Activated T-cell treated with anti-CD3 and anti-CD28 coated beads, Interleukin-2, amount 50 U/mL, for 24 hours (primary cell): ENCODE results near the gene HCFC2.

Experiments used
- DNase-seq: peaks from one replicate; pipeline ENCODE4 v3.0.0-alpha.2; 2020
- H3K27ac Mint-ChIP-seq: 2 replicates; pipeline ENCODE4 v1.8.0; 2020; ENCODE audit warnings: mild to moderate bottlenecking, mixed read lengths
- H3K27me3 Mint-ChIP-seq: 2 replicates; pipeline ENCODE4 v1.8.0; 2020; ENCODE audit warnings: mixed read lengths
- H3K36me3 Mint-ChIP-seq: 2 replicates; pipeline ENCODE4 v1.8.0; 2020; ENCODE audit warnings: low read depth, mixed read lengths
- H3K4me1 Mint-ChIP-seq: 2 replicates; pipeline ENCODE4 v1.8.0; 2020; ENCODE audit warnings: low read depth, mixed read lengths
- H3K4me3 Mint-ChIP-seq: 2 replicates; pipeline ENCODE4 v1.8.0; 2020; ENCODE audit warnings: mild to moderate bottlenecking, moderate library complexity, mixed read lengths
- H3K9me3 Mint-ChIP-seq: 2 replicates; pipeline ENCODE4 v1.8.0; 2020; ENCODE audit warnings: mixed read lengths

The HCFC2 gene

DNA sequence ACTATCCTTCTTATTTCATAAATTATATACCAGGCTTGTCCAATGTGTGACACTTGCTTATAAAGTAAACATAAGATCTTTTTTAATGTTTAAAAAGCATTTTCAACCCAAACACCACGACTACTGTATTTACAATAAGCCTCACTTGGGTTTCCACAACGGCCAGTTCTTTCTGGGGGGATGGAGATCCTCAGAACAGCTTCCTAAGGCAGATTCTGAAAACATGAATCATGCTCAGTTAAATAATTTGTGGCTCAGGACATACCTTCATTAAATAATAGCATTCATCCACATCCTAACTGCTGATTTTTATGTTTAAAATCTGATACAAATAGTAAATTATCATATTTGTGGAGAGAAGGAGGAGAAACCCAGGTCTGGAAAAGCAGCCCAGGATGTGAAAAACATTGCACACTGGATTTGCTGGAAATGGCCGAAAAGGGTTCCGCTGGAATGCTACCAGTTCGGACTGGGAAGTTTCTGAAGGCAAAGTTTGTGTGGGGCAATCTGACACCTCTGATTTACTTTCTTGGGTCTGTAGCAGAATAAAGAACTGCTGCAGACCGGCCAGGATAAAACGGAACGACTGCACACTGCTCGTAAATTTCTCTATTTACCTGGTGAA lies 14.9 kb upstream of the HCFC2 start:
- Mint-ChIP-seq H3K9me3 (no peaks in the 10 kb centered on the region), H3K36me3 (no peaks in the 10 kb centered on the region), H3K27ac (no peak overlapping the region), H3K4me3 (no peak overlapping the region), H3K27me3 (peaks cover 44% of the 10 kb centered on the region), H3K4me1 (peaks cover 9% of the 10 kb centered on the region)
- no peak for DNase-seq

DNA sequence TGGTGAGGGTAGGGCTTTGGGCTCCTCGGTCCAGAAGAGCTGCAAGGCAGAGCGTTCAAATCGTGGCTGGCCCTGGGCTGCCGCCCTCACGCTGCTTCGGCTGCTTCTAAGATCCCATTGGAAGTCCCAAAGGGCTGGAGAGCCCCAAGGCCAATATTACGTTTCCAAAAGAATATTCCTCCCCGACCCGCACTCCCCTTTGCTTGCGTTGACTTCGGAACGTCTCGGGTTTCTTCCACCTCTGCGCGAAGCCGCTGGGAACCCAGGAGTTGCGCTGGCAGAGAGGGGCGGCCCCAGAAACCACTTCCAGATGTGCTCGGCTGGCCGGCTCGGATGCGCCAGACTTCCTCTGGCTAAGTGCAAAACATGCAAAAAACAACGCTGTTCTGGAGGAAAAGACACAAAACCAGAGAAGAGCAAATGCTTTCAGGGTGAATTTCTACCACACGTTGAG lies 14.4 kb upstream of the HCFC2 start, which contains the start of gene GLT8D2:
GLT8D2 (minus strand) TSS at position 285 of the 454 bp plus-strand sequence. CDS start 30,539 bp downstream, outside the sequence.
- peak within 1 kb of the TSS; percentile 54 for H3K4me3 Mint-ChIP-seq
- H3K36me3 Mint-ChIP-seq = no peaks in the 10 kb centered on the region
- peaks cover 9% of the 10 kb centered on the region for H3K4me1 Mint-ChIP-seq
- DNase-seq = no peak
- no peak within 1 kb of the TSS for H3K27ac Mint-ChIP-seq
- peaks cover 50% of the 10 kb centered on the region for H3K27me3 Mint-ChIP-seq
- H3K9me3 Mint-ChIP-seq = no peaks in the 10 kb centered on the region

DNA sequence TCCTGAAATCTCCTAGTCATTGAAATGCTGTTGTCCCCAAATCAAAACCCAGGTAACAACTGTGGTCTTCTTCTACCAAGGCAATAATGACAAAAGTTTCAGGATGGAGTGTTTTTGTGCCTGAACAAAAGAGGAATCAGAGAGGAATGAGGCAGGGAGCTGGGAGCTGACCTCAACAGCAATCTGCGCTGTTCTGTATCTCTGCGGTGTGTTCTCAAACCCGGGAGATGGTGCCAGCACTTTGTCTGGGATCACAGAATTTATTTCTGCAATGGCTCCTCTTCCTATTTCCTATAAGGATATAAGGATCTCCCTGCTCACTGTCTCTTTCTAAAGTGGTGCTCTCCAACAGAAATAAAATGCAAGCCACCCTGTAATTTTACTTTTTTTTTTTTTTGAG lies 13.9 kb upstream of the HCFC2 start:
- Mint-ChIP-seq H3K36me3 (no peaks in the 10 kb centered on the region), H3K27me3 (peaks cover 51% of the 10 kb centered on the region), H3K4me3 (no peak overlapping the region), H3K9me3 (no peaks in the 10 kb centered on the region), H3K27ac (no peak overlapping the region), H3K4me1 (peaks cover 9% of the 10 kb centered on the region)
- no peak for DNase-seq

DNA sequence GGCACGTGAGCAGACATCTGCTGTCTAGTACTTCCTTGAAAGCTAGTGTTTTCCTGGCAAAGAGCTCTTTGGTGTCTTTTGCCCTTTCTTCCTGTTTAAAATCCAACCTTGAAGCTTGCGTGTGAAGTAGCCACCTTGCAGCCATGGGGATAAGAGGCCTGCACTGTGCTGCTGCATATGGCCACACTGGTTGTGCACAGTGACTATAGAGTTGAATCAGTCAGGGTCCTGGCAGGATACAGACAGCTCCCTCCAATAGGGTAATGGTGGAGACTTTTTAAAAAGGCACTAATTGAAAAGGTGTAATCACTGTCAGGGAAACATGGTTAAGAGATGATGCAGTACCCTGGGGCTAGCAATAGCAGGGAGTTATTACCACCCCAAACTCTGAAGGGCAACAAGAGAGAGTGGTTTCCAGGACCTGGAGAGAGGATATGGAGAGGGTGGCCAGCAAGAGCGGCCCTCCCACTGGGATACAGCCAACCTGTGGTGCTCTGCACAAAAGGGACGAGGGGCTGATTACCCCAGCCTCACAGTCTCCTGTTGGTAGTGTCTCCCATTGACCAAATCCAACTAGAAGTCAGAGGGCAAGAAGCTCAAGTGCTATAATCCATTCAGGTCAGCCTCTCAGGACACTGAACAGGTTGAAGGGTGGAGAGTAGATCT lies 9.5 kb upstream of the HCFC2 start:
- Mint-ChIP-seq H3K9me3 (no peaks in the 10 kb centered on the region), H3K4me1 (peaks cover 6% of the 10 kb centered on the region), H3K36me3 (no peaks in the 10 kb centered on the region), H3K27ac (no peak overlapping the region), H3K27me3 (peaks cover 42% of the 10 kb centered on the region), H3K4me3 (no peak overlapping the region)
- no peak for DNase-seq

DNA sequence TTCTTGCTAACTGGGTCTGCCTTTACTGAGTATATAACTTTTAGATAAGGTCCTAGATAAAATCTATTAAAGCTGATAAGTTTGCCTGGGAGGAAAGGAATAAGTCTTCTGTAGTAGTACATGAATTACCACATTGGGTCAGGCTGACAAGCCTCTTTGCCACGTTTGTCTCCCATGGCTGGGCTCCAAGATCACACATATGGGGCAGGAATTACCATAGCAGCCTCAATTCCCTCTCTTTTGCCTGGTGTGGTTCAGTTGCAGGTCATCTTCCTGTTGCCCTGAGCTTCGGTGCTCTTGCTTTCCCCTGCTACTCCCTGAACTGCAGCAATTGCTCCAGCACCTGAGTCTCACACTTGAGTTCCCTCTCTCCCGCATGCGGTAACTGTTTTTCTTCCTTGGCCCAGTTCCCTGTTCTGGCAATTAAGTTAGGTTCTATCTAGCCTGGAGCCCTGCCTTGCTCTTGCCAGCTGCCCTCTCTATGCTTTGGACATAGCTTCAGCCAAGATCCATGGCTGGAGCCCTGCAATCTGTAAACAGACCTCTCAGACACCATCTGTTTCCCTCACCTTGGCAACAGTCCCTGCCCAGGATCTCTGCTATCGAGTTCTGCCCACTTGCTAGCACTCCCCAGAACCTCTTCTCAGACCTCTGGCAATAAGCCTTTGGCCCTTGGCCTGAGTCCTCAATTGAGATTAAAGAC lies 8.5 kb upstream of the HCFC2 start:
- no peak overlapping the region for H3K27ac Mint-ChIP-seq
- DNase-seq = no peak

DNA sequence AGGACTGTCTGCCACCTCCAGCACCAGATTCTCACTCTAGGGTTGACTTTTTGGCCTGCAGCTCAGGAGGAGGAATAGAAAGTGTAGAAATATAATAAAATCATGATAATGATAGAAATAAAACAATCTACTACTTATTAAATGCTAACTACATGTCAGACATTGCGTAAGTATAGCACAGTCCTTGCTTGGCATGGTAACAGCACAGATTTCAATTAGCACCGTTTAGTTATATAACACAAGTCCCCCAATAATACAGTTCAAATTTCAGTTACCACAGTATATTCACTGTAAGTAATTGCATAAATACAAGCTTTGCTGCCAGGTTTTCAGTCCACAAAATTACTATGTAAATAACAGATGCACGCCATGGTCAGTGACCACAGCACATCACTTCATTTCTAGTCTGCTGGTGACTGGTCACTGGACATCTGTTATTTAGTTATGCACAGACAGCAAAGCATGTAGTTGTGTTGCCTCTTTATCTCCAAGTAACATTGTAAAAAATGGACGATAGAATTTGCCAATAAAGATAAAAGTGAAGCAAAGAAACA lies 7.8 kb upstream of the HCFC2 start:
- no peak overlapping the region for H3K27ac Mint-ChIP-seq
- no peaks in the 10 kb centered on the region for H3K4me1 Mint-ChIP-seq
- H3K4me3 Mint-ChIP-seq = no peak overlapping the region
- H3K36me3 Mint-ChIP-seq = no peaks in the 10 kb centered on the region
- no peak for DNase-seq
- H3K9me3 Mint-ChIP-seq = no peaks in the 10 kb centered on the region
- H3K27me3 Mint-ChIP-seq = peaks cover 31% of the 10 kb centered on the region

More for the DNA sequence above, 8.5 kb upstream of the HCFC2 start:
- H3K4me3 Mint-ChIP-seq = no peak overlapping the region
- no peaks in the 10 kb centered on the region for H3K4me1 Mint-ChIP-seq
- H3K27me3 Mint-ChIP-seq = peaks cover 35% of the 10 kb centered on the region
- no peaks in the 10 kb centered on the region for H3K36me3 Mint-ChIP-seq
- no peaks in the 10 kb centered on the region for H3K9me3 Mint-ChIP-seq

DNA sequence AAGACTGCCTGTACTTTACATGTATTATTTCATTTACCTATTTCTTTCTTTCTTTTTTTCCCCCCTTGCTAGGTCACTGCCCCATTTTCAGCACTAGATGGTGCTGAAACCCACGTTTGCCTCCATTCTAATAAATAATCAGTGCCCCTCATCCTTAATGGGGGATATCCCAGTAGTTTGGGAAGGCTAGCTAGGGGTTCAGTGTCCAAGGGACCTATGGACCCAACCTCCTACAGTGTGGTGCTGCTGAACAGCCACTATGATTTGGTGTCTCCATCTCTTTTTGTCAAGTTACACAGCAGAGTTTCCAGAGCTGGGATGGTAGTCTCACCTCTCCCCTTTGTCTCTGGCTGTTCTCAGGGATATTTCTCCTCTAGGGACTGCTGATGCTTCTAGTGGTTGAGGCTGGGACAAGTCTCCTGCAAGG lies 6.5 kb upstream of the HCFC2 start:
- Mint-ChIP-seq H3K9me3 (no peaks in the 10 kb centered on the region), H3K27ac (no peak overlapping the region), H3K4me3 (no peak overlapping the region), H3K27me3 (peaks cover 24% of the 10 kb centered on the region), H3K4me1 (no peaks in the 10 kb centered on the region), H3K36me3 (no peaks in the 10 kb centered on the region)
- no peak for DNase-seq

DNA sequence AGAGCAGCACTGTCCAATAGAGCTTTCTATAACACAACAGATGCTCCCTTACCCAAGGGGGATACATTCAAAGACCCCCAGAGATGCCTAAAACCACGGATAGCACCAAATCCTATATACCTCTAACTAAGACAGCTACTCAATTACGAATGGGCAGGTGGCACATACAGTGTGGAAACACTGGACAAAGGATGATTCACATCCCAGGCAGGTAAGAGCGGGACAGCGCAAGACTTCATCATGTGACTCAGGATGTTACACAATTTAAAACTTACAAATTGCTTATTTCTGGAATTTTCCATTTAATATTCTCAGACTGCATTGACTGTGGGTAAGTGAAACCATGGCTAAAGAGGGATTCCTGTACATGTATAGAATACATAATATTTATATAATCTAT lies 5.5 kb upstream of the HCFC2 start:
- H3K36me3 Mint-ChIP-seq = no peaks in the 10 kb centered on the region
- peaks cover 21% of the 10 kb centered on the region for H3K27me3 Mint-ChIP-seq
- H3K27ac Mint-ChIP-seq = no peak overlapping the region
- no peaks in the 10 kb centered on the region for H3K9me3 Mint-ChIP-seq
- peaks cover 6% of the 10 kb centered on the region for H3K4me1 Mint-ChIP-seq
- no peak for DNase-seq
- no peak overlapping the region for H3K4me3 Mint-ChIP-seq

DNA sequence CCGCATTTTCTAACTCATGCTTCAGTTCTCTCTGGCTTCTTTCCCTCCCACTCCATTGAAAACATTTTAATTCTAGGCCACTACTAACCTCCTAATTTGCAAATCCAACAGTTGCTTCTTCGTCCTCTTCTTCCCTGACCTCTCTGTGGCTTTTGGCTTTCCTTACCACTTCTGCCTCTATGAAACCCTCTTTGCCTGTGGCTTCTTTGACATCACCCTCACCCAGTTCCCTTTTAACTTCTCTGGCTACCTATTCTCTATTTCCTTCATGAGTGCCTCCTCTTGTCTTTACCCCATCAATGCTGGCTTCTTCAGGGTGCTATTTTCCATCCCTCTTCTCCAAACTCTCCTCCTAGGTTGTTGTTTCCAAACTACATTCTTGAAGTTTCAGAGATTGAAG lies 4.4 kb upstream of the HCFC2 start:
- H3K27me3 Mint-ChIP-seq = peaks cover 15% of the 10 kb centered on the region
- no peak overlapping the region for H3K27ac Mint-ChIP-seq
- H3K4me3 Mint-ChIP-seq = no peak overlapping the region
- DNase-seq = no peak
- peaks cover 3% of the 10 kb centered on the region for H3K36me3 Mint-ChIP-seq
- H3K4me1 Mint-ChIP-seq = peaks cover 7% of the 10 kb centered on the region
- H3K9me3 Mint-ChIP-seq = no peaks in the 10 kb centered on the region

DNA sequence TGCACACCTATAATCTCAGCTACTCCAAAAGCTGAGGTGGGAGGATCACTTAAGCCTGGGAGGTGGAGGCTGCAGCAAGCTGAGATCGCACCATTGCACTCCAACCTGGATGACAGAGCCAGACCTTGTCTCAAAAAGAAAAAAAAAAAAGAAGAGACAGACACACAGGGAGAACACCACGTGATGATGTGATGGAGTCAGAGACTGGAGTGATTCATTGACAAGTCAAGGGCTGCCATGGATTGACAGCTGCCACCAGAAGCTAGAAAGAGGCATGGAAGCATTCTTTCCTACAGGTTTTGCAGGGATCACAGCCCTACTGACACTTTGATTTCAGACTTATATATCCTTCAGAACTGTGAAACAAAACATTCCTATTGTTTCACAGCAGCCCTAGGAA lies 3.5 kb upstream of the HCFC2 start:
- H3K9me3 Mint-ChIP-seq = no peaks in the 10 kb centered on the region
- peaks cover 16% of the 10 kb centered on the region for H3K4me1 Mint-ChIP-seq
- no peak overlapping the region for H3K4me3 Mint-ChIP-seq
- peaks cover 14% of the 10 kb centered on the region for H3K27me3 Mint-ChIP-seq
- H3K36me3 Mint-ChIP-seq = peaks cover 6% of the 10 kb centered on the region
- no peak overlapping the region for H3K27ac Mint-ChIP-seq
- DNase-seq = no peak

DNA sequence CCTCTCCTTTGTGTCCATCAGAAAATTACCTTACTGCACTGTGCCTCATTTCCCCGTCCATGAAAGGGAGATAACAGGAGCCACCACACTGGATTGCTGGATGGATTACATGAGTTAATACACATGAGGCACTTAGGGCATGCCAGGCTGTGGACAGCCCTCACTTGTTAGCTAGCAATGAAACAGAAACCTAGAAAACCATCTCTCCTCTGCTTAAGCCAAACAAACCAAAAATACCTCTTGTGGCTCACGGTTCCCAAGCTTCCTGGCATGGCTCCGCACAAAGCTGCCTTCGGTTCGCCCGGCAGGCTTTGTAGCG lies 660 bp upstream of the HCFC2 start:
- peak overlapping the region; percentile 96 for H3K27ac Mint-ChIP-seq
- H3K4me3 Mint-ChIP-seq = peak overlapping the region; percentile 98
- peaks cover 16% of the 10 kb centered on the region for H3K36me3 Mint-ChIP-seq
- H3K27me3 Mint-ChIP-seq = peaks cover 11% of the 10 kb centered on the region
- H3K9me3 Mint-ChIP-seq = no peaks in the 10 kb centered on the region
- peaks cover 30% of the 10 kb centered on the region for H3K4me1 Mint-ChIP-seq
- no peak for DNase-seq

DNA sequence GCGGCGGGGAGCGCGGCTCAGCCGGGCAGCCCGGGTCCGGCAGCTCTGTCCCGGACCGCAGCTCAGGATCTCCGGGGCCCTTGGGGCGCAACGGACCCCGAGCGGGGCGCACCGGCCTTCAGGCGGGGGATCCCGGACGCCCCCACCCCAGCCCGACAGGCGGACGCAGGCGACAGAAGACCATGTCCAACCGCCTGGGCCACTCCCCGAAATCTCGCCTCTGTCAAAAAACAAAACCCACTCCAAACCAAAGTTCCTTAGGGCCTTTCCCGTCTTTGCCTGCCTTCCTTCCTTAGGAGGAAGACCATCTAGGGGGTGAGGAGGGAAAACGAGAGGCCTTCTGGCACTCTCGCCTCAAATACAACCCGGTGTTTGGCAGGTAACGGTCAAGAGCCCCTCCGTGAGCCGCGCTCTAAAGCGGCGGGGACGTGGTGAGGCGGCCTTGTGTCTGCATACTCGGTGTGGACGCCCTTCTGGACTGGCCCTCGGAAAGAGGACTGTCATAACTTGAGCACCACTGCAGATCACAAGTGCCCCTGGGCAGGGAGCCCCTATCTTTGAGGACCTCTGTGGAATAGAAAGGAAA lies 604 bp downstream of the HCFC2 start:
- peaks cover 6% of the 10 kb centered on the region for H3K27me3 Mint-ChIP-seq
- no peaks in the 10 kb centered on the region for H3K9me3 Mint-ChIP-seq
- H3K36me3 Mint-ChIP-seq = peaks cover 25% of the 10 kb centered on the region
- peak overlapping the region; percentile 79 for H3K27ac Mint-ChIP-seq
- peaks cover 32% of the 10 kb centered on the region for H3K4me1 Mint-ChIP-seq
- H3K4me3 Mint-ChIP-seq = peak overlapping the region; percentile 98
- no peak for DNase-seq

DNA sequence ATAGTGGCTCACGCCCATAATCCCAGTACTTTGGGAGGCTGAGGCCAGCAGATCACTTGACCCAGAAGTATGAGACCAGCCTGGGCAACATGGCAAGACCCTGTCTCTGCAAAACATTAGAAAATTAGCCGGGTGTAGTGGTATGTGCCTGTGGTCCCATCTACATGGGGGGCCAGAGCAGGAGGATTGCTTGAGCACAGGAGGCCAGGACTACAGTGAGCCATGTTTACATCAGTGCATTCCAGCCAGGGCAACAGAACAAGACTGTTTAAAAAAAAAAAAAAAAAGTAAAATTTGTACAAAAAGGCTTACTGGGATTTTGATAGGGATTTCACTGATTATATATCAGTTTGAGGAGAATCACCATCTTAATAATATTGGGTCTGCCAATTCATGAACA lies 7.8 kb downstream of the HCFC2 start:
- H3K9me3 Mint-ChIP-seq = no peaks in the 10 kb centered on the region
- H3K27ac Mint-ChIP-seq = no peak overlapping the region
- H3K27me3 Mint-ChIP-seq = no peaks in the 10 kb centered on the region
- no peak for DNase-seq
- H3K36me3 Mint-ChIP-seq = peaks cover 48% of the 10 kb centered on the region
- no peak overlapping the region for H3K4me3 Mint-ChIP-seq
- peaks cover 18% of the 10 kb centered on the region for H3K4me1 Mint-ChIP-seq

DNA sequence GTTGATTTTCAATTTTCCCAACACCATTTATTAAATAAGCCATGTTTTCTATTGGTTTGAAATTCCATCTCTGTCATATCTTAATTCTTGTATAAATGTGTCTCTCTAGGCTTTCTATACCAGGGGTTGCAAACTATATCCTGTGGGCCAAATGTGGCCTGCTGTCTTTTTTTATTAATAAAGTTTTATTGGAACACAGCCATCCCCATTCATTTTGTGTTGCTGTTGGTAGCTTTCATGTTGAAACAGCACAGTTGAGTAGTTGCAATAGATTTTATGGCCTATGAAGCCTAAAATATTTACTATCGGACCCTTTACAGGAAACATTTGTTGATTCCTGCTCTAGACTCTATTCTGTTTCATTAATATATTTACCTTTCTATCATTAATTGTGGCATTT lies 9.4 kb downstream of the HCFC2 start:
- H3K27me3 Mint-ChIP-seq = no peaks in the 10 kb centered on the region
- DNase-seq = no peak
- H3K4me3 Mint-ChIP-seq = no peak overlapping the region
- H3K27ac Mint-ChIP-seq = no peak overlapping the region
- no peaks in the 10 kb centered on the region for H3K9me3 Mint-ChIP-seq
- H3K4me1 Mint-ChIP-seq = peaks cover 11% of the 10 kb centered on the region
- peaks cover 46% of the 10 kb centered on the region for H3K36me3 Mint-ChIP-seq
